GM21723 (cell line): ENCODE measurements around the gene SHC1.
A peak's percentile ranks its signal among the peaks of the same experiment; 100 is the strongest.

Experiments used
- ATAC-seq: cut with Tn5 transposase; IDR thresholded peaks from one replicate; pipeline ENCODE4 v1.9.1; 2021; ENCODE audit warnings: mild to moderate bottlenecking, moderate library complexity; ENCODE audit not compliant: unreplicated experiment

Gene SHC1

DNA sequence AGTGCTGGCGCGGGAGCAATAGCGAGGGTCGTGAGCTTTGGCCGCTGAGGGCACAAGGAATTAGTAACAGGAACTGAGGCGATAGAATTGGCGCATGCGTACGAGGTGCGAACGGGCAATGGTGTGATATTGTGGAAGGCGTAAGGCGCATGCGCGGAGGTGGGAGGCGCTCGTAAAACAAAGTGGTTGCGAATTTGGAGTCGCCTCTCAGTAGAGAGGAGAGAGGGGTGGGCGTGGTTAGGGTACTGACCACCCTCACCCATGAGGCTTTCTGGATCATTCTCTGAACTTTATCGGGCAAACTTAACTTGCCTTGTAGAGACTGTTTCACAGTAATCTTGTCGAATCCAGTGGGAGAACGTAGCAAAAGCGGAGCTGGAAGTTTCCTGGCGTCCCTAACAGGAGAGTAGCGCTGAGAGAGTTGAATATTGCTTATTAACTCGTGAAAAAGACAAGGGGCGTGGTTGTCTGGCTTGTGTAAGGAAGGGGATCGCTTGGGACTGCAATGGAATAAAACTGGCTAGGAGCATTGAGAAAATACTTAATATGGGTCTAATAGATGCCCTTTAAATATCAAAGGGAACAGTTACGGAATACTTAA, 4.4 kb upstream of the SHC1 start:
- ATAC-seq, result peak; percentile 45

DNA sequence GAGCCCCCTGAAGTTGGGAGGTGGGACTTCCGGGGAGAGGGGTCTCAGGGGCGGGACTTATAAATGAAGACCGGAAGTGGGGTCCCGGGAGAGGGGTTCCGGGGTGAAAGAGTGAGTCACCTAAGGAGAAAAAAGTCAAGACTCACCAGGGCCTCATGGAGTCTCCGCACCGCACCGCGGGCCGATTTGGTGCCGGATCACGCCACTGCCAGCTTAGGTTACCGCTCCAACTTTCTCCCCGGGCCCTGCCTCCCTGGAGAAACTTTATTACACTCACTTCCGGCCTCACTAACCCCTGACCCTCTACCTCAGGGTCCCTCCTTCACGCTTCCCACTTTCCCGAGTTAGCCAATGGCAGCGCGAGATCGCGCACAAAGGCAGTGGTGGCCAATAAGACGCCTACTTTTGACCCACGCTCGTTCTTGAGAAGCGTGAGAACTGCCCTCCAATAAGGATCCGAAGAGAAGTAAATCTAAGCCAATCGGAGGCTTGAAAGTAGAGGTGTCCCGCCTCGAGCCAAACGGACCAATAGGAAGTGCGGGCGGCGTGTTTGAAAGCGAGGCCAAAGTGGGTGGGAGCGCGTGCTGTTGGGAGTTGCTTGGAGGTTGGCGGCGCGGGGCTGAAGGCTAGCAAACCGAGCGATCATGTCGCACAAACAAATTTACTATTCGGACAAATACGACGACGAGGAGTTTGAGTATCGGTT, 3.7 kb upstream of the SHC1 start, which contains the start of gene CKS1B:
Gene CKS1B, plus strand, starts transcription at position 580 of the 706 bp plus-strand sequence. Its CDS starts 65 bp downstream, at position 645.
- peak; percentile 75 for ATAC-seq

- peak; percentile 33 for ATAC-seq
These were observed 3.0 kb upstream of the SHC1 start for GRCh38 chr1:154973344-154974101.

DNA sequence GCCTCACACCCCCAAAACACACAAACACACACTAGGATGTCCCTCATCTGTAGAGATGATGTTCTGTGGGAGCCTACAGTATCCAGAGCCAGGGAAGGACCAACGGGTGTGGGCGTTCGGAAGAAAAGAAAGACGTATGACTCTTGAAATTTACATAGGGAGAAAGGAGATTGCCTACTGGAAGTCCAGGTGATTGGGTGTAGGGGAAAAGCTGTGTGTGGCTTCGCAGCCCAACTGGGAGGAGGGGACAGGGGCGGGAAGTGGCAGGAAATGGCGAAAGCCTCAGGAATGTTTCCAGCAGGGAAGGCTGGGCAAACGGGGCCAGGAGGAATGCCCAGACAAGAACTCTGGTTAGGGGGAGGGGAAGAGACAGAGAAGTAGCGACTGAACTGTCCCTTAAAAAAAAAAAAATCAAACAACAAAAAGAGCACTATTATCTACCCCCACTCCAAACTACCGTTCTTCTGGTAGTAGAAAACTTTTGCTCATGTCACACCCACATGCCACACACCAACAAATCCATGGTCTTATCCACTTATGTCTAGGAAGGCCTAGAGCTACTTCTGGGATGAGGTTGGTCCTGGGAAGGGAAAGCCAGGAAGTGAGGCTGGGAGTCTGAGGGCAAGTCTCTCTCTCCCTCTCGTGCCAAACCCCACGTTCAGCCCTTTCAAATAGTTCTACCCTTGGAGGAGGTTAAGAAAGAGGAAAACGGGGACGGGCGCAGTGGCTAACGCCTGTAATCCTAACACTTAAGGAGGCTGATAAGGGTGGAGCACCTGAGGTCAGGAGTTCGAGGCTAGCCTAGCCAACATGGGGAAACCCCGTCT, 2.2 kb upstream of the SHC1 start:
- ATAC-seq, result no peak

DNA sequence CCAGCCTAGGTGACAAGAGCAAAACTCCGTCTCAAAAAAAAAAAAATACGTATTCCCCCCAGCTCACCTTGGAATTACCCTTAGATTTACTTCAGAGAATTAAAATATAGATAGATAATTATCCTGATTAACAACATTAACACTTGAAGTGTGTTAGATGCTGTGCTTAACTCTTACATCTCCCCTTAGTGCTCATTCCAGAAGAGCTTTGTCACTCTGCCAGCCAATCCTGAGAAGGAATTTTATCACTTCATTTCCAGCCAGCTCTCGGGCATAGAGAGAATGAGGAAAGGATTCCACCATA, 1.6 kb upstream of the SHC1 start:
- no peak for ATAC-seq

DNA sequence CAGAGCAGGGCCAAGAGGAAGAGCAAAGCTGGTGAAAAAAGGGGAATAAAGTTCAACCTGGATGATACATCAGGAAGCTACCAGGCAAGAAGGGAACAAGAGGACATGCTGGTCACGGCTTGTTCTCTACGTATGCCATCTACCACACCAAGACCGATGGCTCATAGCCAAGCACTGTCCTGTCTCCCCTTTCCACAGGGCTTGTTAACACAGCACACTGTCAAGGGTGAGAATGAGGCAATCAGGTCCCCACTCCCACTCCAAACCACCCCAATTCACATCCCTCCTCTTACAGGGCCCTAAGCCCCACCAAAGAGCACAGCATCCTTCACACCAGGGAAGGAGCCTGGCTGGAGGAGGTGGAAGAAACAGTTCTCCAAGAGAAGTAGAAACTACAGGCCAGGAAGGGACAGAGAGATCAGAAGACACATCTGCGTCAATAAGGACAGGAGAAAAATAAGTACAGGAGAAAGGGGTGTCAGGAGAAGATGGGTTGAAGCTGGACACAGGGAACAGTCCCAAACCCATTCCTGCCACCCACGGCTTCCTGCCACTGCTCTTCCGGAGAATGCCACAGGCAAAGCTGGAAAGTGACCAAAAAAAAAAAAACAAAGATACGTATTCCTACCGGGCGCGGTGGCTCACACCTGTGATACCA, 923 bp upstream of the SHC1 start:
- ATAC-seq, result no peak

- ATAC-seq, result no peak
These were observed 591 bp downstream of the SHC1 start for GRCh38 chr1:154969860-154970452.

GRCh38 chr1:154969246-154969645, 1.3 kb downstream of the SHC1 start:
- ATAC-seq, result no peak

GRCh38 chr1:154968731-154969130, 1.8 kb downstream of the SHC1 start:
- ATAC-seq, result no peak

GRCh38 chr1:154967331-154967950, 3.1 kb downstream of the SHC1 start:
- no peak for ATAC-seq

DNA sequence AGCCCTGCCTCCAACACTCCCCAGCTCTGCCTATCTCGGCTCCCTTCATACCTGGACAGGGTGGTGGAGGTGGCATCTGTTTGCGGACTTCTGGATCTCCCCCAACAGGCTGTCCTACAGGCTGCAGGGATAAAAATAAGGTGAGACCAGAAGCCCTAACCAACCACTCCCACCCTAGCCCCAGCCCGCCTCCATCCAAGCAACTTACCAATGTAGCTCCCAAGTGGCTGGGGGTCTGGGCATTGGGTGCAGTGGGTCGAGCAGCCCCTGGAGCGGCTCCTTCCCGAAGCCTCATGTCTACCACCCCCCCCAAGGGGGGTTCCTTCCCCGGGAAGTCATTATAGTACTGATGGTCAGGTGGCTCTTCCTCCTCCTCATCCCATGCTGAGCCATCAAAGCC, 4.4 kb downstream of the SHC1 start:
- no peak for ATAC-seq

DNA sequence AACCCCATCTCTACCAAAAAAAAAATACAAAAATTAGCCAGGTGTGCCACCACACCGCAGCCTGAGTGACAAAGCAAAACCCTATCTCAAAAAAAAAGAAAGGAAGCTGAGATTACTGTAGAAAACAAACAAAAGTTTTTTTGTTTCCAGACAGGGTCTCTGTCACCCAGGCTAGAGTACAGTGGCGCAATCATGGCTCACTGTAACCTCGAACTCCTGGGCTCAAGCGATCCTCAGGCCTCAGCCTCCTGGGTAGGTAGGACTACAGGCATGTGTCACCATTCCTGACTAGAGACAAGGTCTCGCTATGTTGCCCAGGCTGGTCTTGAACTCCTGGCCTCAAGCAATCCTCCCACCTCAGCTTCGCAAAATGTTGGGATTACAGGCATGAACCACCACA, 6.2 kb downstream of the SHC1 start:
- no peak for ATAC-seq

DNA sequence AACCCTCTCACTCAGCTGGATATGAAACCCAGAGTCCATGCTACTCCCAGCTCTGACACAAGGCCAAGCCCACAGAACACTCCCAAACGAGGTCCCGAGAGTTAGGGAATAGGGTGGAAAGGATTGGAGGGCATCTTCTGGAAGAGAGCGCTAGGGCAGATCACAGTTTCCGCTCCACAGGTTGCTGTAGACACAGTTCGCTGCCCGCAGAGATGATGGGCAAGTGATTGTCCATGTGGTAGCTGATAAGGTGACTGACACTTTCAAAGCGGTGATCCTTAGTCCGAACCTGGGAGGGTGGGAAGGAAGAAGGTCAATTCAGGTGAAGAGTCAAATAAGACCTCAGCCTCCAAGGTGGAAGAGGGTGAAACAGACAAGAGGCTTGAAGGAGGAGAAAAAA, 6.9 kb downstream of the SHC1 start:
- ATAC-seq, result no peak

- ATAC-seq, result no peak
These were observed 7.7 kb downstream of the SHC1 start for GRCh38 chr1:154962795-154963330.

- ATAC-seq, result peak; percentile 3
These were observed 8.3 kb downstream of the SHC1 start for GRCh38 chr1:154962156-154962749.

DNA sequence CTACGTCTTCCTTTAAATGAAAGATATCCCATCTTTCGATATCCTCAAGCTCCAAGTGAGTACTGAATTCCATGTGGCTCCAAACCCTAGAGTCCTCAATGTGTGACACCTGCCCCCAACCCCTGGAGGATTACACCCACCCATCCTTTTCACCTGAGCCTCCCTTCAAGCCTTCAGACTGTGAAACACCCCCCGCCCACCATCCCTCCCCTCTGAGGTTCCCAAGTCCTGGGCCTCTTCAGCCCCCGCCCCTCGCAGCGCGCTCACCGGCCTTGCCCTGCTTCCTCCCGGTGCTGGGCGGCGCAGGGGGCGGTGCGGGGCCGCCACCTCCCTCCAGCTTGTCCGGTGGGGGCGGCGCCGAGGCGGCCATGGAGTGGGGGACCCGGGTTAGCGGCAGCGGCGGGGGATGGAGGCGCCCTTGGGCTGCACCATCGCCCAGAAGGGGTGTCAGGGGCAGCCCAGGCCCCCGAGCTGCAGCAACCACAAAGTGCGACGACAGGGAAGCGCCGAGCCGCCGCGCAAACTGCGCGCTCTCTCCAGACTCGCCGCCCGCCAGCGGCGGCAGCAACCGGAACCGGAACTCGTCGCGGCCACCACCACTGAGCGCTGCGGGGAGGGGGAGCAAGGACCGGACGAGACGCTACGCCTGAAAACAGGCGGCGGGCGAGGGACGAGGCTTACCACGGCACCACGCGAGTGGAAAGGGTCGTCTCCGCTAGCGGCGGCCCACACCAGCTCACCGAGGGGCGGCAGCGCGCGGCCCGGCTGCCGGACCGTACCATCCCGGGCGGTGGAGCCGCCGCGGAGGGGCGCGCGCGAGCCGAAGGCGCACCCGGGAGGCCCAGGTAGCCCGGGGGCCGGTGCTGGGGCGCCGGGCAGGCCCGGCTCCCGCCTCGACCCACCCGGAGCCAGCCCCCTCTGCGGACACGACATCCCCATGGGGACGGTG, 9.1 kb downstream of the SHC1 start, which contains the start of gene PYGO2:
Gene PYGO2, minus strand, starts transcription at position 576 of the 949 bp plus-strand sequence. Its CDS starts 206 bp downstream, at position 370.
- ATAC-seq, result peak; percentile 74

- ATAC-seq, result no peak
These were observed 10.0 kb downstream of the SHC1 start for GRCh38 chr1:154960446-154961136.
